Left lung (tissue), 10 donors: ENCODE results near the gene NLRP10. TPM values are rescaled to one million over a fixed set of nuclear protein-coding genes. Genes with fewer than 3 reads are reported as not detected.

Source experiments
- ATAC-seq: fragments of 200-7000 bp; cut with Tn5 transposase; one replicate; pipeline ENCODE4 v1.9.1; 2020; ENCODE audit warnings: moderate library complexity
- DNase-seq, 4 donors: peaks; one replicate each; pipeline ENCODE4 v3.0.0-alpha.2; 2013 to 2020
- H3K27ac ChIP-seq, 2 donors: fragments of 200-600 bp; sonication (generic) in 1 of 2; one replicate each; pipeline versions ENCODE4 v1.5.0 to v1.8.0; 2020 to 2021
- H3K27me3 ChIP-seq, 2 donors: fragments of 200-600 bp; sonication (generic) in 1 of 2; one replicate each; pipeline versions ENCODE4 v1.5.0 to v1.8.0; 2020 to 2021
- H3K36me3 ChIP-seq, 2 donors: fragments of 200-600 bp; sonication (generic) in 1 of 2; one replicate each; pipeline versions ENCODE4 v1.5.0 to v1.8.0; 2020 to 2021
- H3K4me1 ChIP-seq, 2 donors: fragments of 200-600 bp; one replicate each; pipeline ENCODE4 v1.8.0; 2021
- H3K4me3 ChIP-seq, 2 donors: fragments of 200-600 bp; sonication (generic) in 1 of 2; one replicate each; pipeline versions ENCODE4 v1.5.0 to v1.8.0; 2020 to 2021; ENCODE audit warnings: mild to moderate bottlenecking in 1 of 2
- H3K9me3 ChIP-seq, 2 donors: fragments of 200-600 bp; sonication (generic) in 1 of 2; one replicate each; pipeline versions ENCODE4 v1.5.0 to v1.8.0; 2020 to 2021
- CTCF ChIP-seq, 2 donors: fragments of 200-600 bp; sonication (generic) in 1 of 2; IDR thresholded peaks; one replicate each; pipeline versions ENCODE4 v1.5.0 to v1.8.0; 2021; ENCODE audit warnings: antibody characterized with exemption in 2 of 2
- intact Hi-C, 2 donors: fragments of 100-400 bp; cut with DNase I; formaldehyde crosslinking; loops; one replicate each; pipeline versions ENCODE4 v1.11.2 to v1.14.2; 2022
- polyA plus RNA-seq, 6 donors: library from polyadenylated mRNA; unstranded; fragments of 120-200 nt; gene quantifications; one replicate each; pipeline ENCODE4 v1.2.1, GENCODE V29; 2013; ENCODE audit not compliant: insufficient read length in 6 of 6
- total RNA-seq, 2 donors: library from RNA; stranded (reverse); fragmentation: NEBNext Ultra II Directional; extraction: Animal tissue kit (Norgen Biotek cat#: 25700); gene quantifications; one replicate each; pipeline ENCODE4 v1.2.1, GENCODE V29; 2021
- donor health status: DM: no; HTN: yes; CAD: no.
- donor health status: DM: no; HTN: no; CAD: no.

Gene NLRP10
- total and polyA plus RNA-seq, 8 donors, result not detected

GRCh38 chr11:7955191-7955590, 10.1 kb downstream of the NLRP10 start:
- TF ChIP-seq CTCF (IDR thresholded peaks at IDR 0.05), result no peak
- intact Hi-C loops, result no loop called here
- no peak for ATAC-seq
- H3K4me3 ChIP-seq, result no peak overlapping the region
- peaks cover 0 to under 1% of the 10 kb centered on the region in 2 donors for H3K27me3 ChIP-seq
- H3K36me3 ChIP-seq, result no peaks in the 10 kb centered on the region
- H3K9me3 ChIP-seq, result no peaks in the 10 kb centered on the region
- H3K4me1 ChIP-seq, result no peaks in the 10 kb centered on the region
- H3K27ac ChIP-seq, result no peak overlapping the region
- DNase-seq, result no peak

GRCh38 chr11:7949934-7950333, 15.3 kb downstream of the NLRP10 start:
- Histone ChIP-seq H3K27ac (no peak overlapping the region), H3K36me3 (no peaks in the 10 kb centered on the region), H3K9me3 (peaks cover 0 to 2% of the 10 kb centered on the region in 2 donors), H3K4me1 (no peaks in the 10 kb centered on the region), H3K27me3 (no peaks in the 10 kb centered on the region), H3K4me3 (no peak overlapping the region)
- ATAC-seq (no peak), DNase-seq (no peak)
- intact Hi-C loops, result no loop called here
- no peak for TF ChIP-seq CTCF (IDR thresholded peaks at IDR 0.05)

- Histone ChIP-seq H3K9me3 (peaks cover 0 to 22% of the 10 kb centered on the region in 2 donors), H3K4me1 (no peaks in the 10 kb centered on the region), H3K4me3 (no peak overlapping the region), H3K36me3 (no peaks in the 10 kb centered on the region), H3K27me3 (no peaks in the 10 kb centered on the region), H3K27ac (no peak overlapping the region)
- TF ChIP-seq CTCF (IDR thresholded peaks at IDR 0.05), result no peak
- DNase-seq (no peak), ATAC-seq (no peak)
- intact Hi-C loops, result no loop called here
Measured at GRCh38 chr11:7944123-7944522, 21.1 kb downstream of the NLRP10 start.

- Histone ChIP-seq H3K36me3 (no peaks in the 10 kb centered on the region), H3K4me1 (no peaks in the 10 kb centered on the region), H3K9me3 (peaks cover 0 to 22% of the 10 kb centered on the region in 2 donors), H3K4me3 (no peak within 1 kb of the TSS), H3K27ac (no peak within 1 kb of the TSS), H3K27me3 (no peaks in the 10 kb centered on the region)
- DNase-seq (no peak), ATAC-seq (no peak)
- no peak for TF ChIP-seq CTCF (IDR thresholded peaks at IDR 0.05)
- intact Hi-C loops, result no loop called here
Measured at GRCh38 chr11:7941608-7942007, 23.6 kb downstream of the NLRP10 start, which contains the start of gene OR10A3. TSS of gene OR10A3 (minus strand) at chr11:7941708. CDS start at chr11:7939520, 2,188 bp downstream.

- DNase-seq, result no peak
Measured at GRCh38 chr11:7941146-7941545, 24.1 kb downstream of the NLRP10 start.

More at GRCh38 chr11:7941146-7941545, 24.1 kb downstream of the NLRP10 start:
- Histone ChIP-seq H3K9me3 (peaks cover 0 to 22% of the 10 kb centered on the region in 2 donors), H3K4me1 (no peaks in the 10 kb centered on the region), H3K27me3 (no peaks in the 10 kb centered on the region), H3K36me3 (no peaks in the 10 kb centered on the region), H3K4me3 (no peak overlapping the region), H3K27ac (no peak overlapping the region)
- TF ChIP-seq CTCF (IDR thresholded peaks at IDR 0.05), result no peak
- ATAC-seq, result no peak
- intact Hi-C loops, result no loop called here
